HG03108 (cell line): ENCODE results near the gene LMBR1L.

ENCODE experiments used
- ATAC-seq: cut with Tn5 transposase; IDR thresholded peaks from one replicate; pipeline ENCODE4 v1.9.1; 2021; ENCODE audit warnings: moderate library complexity; ENCODE audit not compliant: unreplicated experiment

LMBR1L gene

GRCh38 chr12:49121047-49121696 is 10.5 kb upstream of the LMBR1L start:
- no peak for ATAC-seq

- no peak for ATAC-seq
Observed at GRCh38 chr12:49111206-49111605, 559 bp upstream of the LMBR1L start.

GRCh38 chr12:49109641-49110463 is 795 bp downstream of the LMBR1L start:
- ATAC-seq, result no peak

- no peak for ATAC-seq
Observed at GRCh38 chr12:49108958-49109404, 1.7 kb downstream of the LMBR1L start.

- no peak for ATAC-seq
Observed at GRCh38 chr12:49105504-49106084, 5.1 kb downstream of the LMBR1L start.

DNA sequence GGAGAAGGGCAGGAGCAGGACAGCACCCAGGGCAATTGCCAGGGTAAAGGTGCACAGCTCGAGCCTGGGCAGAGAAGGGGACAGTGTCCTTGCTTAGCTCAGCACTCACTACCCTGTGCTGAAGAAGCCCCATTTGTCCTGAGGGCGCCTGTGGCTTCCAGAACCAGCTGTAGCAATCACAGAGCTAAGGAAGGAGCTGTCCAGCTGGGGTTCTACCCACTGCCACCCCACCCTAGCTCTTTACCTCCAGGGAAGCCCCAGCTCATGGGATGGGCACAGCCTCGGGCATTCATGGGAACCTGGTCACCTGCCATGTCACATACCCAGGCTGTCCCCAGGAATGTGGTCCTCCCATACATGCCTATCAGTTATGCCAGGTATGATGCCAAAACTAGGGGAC is 5.8 kb downstream of the LMBR1L start:
- no peak for ATAC-seq

DNA sequence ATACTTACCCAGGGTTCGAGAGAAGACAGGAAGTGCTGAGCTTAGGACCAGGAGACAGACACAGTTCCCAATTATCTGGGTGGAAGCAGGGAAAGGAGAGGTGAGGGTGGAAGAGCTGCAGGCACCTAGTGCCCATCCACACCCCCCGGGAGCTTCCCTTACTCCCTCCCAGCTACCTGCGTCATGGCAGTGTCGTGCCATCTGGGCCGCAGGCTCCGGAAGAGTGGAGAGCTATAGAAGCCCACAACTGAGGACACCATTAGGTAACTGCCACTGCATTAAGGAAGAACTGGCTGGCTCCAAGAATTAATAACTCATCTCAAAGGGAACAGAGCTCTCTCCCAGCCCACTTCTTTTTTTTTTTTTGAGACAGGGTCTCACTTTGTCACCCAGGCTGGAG is 10.3 kb downstream of the LMBR1L start:
- ATAC-seq, result no peak

DNA sequence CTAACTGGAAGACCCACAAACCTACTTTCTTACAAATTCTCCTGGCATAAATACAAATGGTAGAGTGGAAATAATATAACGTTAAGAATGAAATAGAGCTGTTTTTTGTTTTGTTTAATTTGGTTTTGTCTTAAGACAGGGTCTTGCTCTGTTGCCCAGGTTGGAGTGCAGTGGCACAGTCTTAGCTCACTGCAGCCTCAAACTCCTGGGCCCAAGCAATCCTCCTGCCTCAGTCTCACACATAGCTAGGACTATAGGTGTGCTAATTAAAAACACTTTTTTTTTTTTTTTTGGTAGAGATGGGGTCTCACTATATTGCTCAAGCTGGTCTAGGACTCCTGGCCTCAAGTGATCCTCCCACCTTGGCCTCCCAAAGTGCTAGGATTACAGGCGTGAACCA is 11.9 kb downstream of the LMBR1L start:
- no peak for ATAC-seq

- ATAC-seq, result no peak
Observed at GRCh38 chr12:49098035-49098451, 12.6 kb downstream of the LMBR1L start.

GRCh38 chr12:49097381-49097780 is 13.3 kb downstream of the LMBR1L start:
- ATAC-seq, result no peak

GRCh38 chr12:49094975-49095365 is 15.7 kb downstream of the LMBR1L start:
- no peak for ATAC-seq

GRCh38 chr12:49094160-49094974 is 16.3 kb downstream of the LMBR1L start, which contains the start of gene DHH:
Gene DHH (minus strand): TSS chr12:49094801. CDS start chr12:49094512, 289 bp downstream.
- no peak for ATAC-seq

DNA sequence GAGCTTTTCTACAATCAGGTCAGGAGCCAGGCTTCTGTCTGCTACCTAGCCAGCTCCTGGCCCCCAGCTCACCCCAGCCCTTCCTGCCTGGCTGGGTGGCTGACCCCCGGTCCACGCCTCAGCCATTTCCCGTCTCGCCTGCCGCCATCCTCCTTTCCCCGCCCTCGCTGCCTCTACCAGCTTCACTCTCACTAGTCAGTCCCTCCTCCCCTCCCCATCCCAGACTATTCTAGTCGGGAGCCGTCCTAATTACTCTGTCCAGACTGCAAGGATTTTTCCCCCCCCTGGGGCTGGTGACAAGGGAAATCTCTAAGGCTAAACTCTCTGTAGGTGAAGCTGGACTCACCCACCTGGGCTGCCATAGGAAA is 16.9 kb downstream of the LMBR1L start:
- no peak for ATAC-seq

GRCh38 chr12:49092816-49093406 is 17.7 kb downstream of the LMBR1L start:
- no peak for ATAC-seq

GRCh38 chr12:49092086-49092815 is 18.4 kb downstream of the LMBR1L start:
- ATAC-seq, result no peak

DNA sequence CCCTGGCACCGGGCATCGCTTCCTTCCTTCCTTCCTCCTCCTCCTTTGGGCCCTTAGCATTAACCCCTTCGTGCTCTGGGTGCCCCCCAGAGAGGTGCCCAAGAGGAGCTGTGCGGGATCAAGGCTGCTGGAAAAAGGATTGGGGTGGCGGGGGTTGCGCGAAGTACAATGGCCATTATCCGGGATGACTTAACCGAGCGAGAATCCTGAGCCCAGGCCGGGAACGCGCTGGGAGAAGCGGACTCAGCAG is 18.9 kb downstream of the LMBR1L start:
- ATAC-seq, result no peak

GRCh38 chr12:49091056-49091835 is 19.4 kb downstream of the LMBR1L start:
- no peak for ATAC-seq

- no peak for ATAC-seq
Observed at GRCh38 chr12:49089821-49090773, 20.6 kb downstream of the LMBR1L start.
